GM19328 (cell line): Measurements from ENCODE around the gene MEDAG.

Source experiments
- ATAC-seq: cut with Tn5 transposase; IDR thresholded peaks from one replicate; pipeline ENCODE4 v1.9.1; 2021; ENCODE audit warnings: mild to moderate bottlenecking, moderate library complexity; ENCODE audit not compliant: unreplicated experiment

MEDAG gene

DNA sequence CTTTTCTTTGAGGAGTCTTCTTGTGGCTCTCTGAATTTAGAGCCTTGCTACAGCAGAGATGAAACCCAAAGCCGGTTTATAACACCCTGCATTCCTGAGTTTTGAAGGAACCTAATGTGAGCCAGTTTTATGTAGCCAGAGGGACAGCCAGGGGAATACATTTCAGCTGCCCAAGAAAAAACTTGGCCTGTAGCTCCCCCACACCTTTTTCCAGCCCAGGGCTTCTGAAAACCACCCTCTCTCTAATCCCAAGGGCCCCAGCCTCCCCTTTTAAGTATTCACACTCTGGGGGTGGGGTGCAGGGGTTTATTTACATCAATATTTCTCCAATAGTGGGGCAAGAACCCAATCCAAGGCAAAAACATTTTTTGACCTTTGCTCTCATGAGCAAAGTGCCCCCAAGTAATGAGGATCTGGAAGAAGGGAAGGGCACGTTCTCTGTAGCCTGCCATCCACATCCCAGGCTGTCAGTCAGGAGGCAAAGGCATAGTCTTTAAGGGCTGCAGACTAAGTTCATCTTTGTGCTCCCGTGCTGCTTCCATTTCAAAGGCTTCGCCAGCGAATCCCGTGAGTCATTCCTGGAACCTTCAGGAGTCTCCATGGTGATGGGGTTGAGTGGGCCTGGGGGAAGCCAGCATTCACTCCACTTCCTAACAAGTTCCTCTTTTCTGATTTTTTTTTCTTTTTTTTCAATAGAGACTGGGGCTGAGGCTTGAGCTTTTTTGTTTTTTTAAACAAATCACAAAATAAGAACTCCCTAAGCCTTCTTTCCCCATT is 33.2 kb upstream of the MEDAG start:
- no peak for ATAC-seq

DNA sequence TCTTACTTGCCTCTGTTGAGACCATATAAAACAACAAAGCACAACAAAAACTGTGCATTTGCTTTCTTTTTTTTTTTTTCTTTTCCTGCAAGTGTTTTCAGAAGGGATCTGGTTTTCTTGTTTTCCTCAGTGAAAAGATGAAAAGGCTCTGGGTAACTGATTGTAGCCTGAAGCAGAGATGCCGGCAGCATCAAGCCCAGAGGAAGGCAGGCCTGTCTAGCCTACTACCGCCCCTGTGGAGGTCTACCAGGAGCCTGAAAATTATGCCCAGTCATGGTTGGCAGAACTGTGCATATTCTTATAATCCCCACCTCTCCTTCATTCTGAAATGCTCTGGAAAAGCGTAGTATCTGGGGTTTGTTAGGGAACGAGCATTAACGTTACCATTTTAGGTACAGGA is 32.6 kb upstream of the MEDAG start:
- ATAC-seq, result no peak

DNA sequence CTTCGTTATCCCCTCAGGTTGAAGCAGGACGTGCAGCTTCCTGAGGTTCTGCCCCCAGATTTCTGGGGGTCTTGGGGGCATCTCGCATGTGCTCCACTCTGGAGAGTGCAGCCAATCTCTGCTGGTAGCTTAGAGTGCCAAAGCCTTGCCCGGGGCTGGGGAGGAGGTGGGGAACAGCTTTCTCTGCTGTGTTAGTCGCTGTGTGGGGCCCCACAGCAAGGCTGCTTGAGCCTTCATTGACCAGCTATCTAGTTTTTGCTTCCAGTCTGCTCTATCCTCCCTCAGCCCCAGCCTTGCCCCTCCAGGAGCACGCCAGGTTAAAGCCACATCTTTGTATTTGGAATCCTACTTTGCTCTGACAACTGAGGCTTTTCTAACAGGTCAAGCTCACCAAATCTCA is 32.0 kb upstream of the MEDAG start:
- no peak for ATAC-seq

DNA sequence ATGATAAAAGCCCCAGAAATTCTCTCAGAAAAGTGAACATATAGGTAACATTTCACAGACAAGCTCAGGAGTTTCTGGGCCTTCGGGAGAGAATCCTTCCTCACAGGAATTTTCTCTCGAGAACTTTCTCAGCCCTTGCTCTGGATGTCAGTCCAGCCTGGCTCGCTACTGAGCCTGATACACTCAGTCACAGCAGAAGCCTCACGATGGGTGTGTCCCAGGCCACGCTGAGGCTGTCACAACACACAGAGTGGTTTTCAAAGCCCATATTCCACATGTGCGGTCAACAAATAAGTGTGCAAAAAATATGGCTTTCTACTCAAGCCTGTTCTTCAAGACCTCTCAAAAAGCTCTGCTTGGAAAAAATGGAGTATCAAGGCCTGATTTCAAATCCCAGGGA is 31.5 kb upstream of the MEDAG start:
- ATAC-seq, result no peak

DNA sequence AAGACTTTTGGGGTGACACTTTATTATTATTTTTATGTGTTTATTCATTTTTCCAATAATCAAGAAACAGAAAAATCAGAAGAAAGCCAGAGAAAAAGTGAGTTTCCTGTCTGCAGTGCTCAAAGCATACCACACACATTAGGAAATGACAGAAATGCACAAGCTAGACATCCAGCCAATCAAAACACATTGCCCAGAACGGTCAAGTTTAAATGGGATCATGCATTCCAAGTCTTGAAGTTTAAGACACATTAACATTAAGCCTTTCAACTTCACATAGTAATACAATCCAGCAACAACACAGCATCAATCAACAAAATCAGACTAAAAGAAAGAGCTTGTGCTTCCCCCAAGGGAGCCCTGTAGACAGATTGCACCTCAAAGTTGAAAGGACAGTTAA is 28.7 kb upstream of the MEDAG start:
- ATAC-seq, result no peak

DNA sequence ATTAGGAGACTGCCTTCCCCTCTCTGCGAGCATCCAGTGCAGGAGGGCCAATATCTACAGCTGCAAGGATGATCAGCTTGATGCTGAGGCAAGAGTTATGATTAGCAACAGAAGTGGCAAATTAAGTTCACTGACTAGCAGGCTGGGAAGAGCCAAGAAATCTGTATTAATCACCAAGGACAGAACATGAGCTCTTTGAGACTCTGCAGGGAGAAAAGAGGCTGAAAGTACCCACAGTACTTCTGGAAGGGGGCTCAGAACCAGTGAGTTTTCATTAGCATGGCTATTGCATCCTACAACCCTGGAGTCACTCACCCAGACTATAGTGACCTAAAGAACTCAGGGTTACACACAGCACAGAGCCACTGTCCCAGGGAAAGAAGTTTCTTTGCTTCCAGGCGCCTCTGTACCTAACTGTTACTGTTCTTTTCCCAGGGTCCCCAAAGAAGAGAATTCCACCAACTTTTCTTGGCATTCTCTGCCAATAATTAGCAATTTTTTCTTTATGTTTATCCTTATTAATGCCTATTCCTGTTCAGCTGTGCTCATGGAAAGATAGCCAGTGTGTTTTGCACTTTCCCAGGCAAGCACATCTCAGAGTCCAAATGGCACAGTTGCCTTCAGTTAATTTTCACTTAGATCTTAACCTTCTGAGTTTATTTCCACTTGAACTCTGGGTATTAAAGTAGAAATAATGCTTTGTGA is 25.8 kb upstream of the MEDAG start:
- ATAC-seq, result no peak

DNA sequence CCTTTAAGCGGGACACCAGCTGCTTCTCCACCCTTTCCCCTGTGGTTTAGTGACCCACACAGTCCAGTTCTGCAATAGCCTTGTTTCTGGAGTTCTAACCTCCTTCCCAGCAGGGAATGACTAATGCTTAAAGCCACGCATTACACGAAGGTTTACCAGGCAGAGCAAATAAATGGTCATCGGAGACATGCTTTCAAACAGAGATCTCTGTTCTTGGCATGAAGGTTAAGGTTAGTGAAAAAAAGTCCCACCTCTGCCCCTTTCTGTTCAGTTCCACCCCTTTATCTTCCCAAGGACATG is 25.3 kb upstream of the MEDAG start:
- ATAC-seq, result no peak

DNA sequence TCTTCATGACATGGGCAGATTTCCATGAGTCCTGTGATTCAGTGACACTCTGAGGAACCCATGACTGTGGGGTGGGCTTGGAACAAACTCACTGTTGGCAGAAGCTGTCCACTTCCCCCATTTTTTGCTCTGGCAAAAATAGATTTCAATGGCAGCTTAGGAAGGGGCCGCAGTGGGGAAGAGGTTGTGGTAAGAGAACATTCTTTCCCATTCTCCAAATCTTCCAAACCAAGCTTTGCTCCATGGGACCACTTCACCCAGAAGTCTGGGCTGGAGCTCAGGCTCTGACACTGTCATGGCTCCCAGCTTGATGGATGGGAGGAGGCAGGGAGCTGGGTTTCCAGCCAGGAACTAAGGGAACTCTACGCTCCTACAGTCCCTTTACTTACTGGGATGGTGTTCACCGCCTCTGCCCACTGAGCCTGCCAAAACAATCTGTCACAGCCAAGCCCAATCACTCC is 24.9 kb upstream of the MEDAG start:
- no peak for ATAC-seq

DNA sequence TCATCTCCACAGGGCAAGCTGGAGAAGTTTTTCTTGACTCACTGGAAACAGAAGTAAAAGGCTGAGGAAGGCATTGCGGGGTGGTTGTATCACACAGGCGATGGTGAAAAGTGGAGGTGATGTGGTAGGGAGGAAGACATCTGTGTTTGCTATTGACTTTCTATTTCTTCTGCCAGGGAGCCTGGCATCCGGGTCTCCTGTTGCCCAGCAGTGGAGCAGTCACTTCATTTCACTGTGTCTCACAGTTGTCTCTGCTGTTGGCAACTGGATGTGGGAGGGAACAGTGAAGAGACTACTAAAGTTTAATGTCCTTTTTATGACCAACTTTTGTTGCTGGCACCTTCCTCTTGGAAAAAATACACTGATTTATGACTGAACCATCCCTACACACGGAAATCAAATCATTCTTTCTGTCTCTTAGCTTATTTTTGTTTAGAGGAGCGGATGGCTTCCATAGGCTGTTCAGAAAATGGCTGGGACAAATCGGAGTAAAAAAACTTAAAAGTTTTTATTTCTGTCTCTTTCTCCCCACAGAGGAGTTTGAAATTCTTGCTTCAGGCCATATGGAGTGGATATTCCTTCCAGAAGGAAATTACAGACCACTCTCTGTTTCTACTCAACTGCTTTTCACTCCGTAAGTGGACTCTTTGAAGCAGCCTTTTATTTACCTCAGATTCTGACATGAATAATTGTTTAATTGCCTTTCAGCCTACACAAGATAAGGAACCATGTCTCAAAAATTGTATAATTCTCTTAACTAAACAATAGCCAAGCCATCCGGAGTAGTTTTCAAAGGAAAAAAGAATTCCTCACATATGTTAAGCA is 23.8 kb upstream of the MEDAG start:
- no peak for ATAC-seq

DNA sequence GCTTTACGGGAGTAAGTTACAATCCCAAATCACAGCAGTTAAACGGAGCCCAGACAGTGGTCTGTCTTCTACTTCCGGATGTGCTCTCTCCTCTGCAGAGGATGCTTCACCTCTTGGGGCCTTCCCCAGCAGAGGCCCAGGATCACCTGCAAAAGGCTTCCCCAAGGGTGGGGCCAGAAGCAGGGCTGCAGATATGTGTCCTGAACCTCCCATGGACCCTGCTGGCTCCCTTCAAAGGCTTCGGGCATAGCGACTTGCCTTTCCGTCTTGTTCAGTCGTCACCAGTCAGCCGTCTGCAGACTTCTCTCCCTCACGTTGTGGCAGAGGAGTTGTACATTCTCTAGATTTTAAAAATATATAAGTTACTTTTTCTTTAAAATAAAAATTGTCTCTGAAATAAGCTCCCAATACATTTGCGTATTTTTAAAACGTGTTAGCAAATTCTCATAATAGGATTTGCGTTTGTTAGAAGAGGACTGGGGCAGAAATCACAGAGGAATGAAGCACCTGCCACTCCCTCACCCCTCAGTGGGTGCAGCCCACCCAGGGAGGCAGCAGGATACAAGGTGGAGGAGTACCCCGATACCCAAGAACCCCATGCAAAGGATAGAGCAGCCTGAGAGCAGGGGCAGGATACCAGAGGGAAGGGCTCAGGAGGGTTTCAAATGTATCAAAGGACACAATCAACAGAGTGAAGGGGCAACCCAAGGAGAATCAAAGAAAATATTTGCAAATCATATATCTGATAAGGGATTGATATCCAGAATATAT is 22.9 kb upstream of the MEDAG start:
- no peak for ATAC-seq

DNA sequence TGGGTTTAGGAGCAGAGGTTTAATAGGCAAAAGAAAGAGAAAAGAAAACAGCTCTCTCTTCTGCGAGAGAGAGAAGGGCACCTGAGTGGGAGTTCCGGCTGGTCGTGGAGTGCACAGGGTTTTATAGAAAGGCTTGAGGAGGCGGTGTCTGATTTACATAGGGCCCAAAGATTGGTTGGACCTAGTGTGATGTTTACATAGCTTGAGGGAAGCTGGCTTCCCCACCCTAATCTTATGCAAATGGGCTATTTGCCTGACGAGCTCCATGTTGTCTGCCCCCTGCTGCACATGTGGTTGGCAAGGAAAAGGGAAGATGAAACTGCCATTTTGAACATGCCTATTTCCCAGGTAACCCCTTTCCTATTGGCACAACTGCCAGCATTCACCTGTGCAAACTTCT is 21.5 kb upstream of the MEDAG start:
- ATAC-seq, result no peak

DNA sequence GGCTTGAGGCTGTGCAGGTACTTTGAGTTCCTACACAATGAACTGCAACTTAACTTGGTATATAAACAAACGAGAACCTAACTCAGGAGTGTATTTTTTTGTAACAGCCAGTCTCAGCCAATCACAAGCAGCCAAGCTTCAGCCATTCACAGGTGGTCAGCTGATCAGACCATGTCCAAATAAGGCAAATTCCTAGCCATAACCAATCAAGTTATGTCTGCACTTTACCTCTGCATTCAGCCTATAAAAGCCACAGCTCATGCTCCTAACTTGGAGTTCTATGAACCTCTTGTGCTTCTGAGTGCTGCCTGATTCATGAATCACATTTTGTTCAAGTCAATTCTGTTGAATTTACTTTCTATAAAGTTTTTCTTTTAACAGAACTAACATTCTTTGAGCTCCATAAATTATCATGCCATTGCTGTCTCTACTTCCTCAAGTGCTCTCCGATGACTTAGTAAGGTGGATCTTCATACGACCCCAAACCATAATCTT is 16.8 kb upstream of the MEDAG start:
- ATAC-seq, result no peak

DNA sequence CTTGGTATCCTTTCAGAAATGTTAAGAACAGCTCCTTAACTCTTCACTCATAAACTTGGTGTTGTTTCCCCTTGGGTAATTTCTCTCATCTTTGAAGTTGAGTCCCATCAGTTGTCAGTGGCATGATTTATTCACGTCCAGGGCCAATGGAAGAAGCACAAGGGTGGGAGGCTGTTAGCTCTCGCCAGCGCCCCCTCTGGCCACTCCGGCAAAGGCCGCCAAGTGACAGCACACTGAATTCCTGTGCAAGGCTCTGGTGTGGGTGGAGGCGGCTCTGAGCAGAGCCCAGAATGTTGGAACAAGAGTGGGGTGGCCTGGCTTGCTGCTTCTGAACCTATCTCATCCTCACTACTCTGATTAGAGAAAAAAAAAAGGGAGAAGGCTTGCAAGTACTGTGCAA is 13.1 kb upstream of the MEDAG start:
- ATAC-seq, result no peak

DNA sequence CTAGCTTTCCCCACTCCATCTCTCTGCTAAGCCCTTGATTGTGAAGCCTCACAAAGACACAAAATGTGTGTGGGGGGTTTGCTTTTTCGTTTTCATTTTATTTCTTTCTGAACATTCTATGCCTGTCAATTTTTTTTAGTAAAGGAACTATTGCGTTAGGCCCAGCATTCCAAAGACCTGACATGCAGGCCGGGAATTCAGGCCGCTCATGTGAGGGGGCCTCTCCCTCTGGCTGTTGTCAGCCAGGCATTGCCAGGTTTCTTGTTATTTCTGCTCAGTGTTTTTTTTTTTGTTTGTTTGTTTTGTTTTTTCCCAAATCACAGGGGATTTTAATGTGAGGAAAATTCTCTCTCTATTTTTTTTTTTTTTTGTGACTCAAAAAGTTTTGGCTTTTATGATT is 10.3 kb upstream of the MEDAG start:
- no peak for ATAC-seq

DNA sequence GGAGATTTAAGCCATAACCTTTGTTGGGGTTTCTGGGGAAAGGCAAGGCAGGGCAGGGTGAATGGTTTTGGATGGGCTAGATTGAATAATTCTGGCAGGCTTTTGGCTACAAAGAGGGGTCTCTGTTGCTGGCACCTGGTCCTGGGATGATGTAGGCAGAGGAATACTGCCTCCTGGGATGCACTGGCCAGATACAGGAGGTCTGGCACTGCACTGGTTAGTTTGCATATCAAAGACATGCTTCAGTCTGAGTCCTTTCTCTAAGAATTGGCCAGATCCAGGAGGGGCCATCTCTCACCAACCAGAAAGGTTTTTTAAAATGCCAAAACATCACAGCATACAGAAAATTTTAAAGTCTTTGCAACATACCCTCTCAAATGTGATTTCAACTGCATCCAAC is 8.0 kb upstream of the MEDAG start:
- no peak for ATAC-seq

DNA sequence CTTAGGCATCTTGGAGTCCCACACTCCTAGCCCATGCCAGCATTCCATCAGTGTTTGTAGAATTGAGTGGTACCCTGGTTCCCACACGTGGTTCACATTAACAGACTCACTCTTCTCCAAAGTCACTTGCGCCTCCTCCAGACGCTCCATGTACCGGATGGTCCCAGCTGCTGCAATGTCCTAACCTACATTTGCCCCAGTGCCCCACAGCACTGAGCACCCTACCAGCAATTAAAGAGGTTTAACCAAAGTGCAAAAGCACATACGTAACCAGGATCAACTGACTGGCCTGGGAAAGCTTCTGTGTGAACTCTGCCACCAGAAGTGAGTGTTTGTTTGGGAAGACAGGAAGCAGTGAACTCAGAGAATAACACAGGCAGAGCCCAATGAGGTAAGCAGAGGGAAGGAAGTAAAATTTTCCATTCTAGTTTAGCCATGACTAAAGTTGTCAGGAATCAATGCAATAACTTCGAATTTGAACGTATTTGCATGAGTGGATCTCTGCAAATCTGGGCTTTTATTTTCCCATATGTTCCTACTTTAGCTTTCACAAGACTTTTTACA is 7.3 kb upstream of the MEDAG start:
- ATAC-seq, result no peak

DNA sequence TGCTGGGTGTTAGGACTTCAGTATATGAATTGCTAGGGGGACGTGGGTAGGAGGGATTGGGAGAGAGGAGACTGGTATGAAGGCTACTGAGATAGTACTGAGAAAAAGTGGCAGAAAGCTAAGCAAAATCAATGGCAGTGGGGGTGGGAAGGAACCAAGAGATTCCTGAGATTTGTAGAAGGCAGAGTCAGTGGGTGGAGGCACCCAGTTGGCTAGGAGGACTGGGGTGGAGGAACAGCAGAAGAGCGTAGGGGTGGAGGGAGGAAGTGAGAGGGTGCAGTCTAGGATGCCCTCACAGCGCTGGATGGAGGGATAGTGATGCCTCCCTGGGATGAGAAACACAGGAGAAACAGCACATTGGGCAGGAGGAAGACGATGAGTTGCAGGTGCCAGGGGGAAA is 5.6 kb upstream of the MEDAG start:
- no peak for ATAC-seq

DNA sequence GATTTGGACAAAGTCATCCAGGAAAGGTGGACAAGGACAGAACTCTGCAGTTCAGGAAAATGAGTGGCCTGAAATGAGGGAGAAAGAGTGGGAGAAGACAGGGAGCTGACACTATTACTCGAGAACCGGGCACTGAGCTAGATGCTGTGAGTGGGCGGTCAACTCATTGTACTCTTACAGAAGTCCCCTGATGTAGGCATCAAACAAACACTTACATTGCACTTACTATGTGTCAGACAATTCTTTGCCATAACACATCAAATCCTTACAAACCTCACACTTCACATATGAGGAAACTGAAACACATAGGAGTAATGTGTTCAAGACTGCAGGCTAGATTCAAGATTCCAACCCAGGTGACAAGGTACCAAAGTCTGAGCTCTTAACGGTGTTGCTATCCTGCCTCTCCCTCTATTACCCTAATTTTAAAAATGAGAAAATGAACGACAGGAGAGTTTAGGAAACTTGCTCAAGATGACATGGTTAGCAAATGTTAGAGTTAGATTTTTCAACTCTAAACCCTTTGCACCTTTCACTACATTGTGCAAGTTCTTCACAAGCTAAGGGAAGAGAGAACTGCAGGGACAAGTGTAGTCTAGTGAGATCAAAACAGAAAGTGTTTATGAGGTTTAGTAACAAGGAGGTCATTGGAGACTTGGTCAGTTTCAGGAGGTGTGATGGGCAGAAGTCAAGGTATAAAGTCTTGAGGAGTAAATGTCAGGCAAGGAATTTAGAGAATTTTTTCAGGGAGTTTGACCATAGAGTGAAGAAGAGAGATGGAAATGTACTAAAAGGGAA is 4.9 kb upstream of the MEDAG start:
- no peak for ATAC-seq

DNA sequence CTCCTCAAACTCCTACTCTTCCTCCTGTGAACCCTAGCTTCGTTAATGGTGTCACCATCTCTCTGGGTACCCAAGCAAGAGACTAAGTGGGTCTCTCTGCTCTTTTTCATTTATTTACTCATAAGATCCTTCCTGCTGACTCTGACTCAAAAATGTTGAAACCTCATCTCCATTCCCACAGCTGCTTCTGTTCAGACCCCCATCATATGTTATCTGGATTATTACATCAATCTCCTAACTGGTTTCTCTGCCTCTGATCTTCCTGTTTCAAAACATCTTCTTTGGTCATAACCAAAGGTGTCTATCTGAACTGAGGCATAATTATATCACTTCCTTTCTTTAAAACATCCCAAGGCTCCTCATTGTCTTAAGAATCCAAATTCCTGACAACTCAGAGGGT is 2.0 kb upstream of the MEDAG start:
- ATAC-seq, result no peak
